Ascending aorta (tissue), 2 donors: ENCODE measurements around the gene SNX30. TPM values are rescaled to one million over a fixed set of nuclear protein-coding genes. Genes with fewer than 3 reads are reported as not detected.

ENCODE experiments used
- DNase-seq, 2 donors: peaks; one replicate each; pipeline ENCODE4 v3.0.0-alpha.2; 2019; ENCODE audit warnings: low spot score in 2 of 2
- H3K27ac ChIP-seq, 2 donors: fragments of 200-600 bp; sonication (generic); one replicate each; pipeline ENCODE4 v1.5.1; 2016 to 2017; ENCODE audit warnings: mild to moderate bottlenecking in 1 of 2
- H3K27me3 ChIP-seq: fragments of 200-600 bp; sonication (generic); one replicate; pipeline ENCODE4 v1.5.1; 2017
- H3K36me3 ChIP-seq, 2 donors: fragments of 200-600 bp; sonication (generic); one replicate each; pipeline ENCODE4 v1.5.1; 2016
- H3K4me1 ChIP-seq, 2 donors: fragments of 200-600 bp; sonication (generic); one replicate each; pipeline ENCODE4 v1.5.1; 2016 to 2017; ENCODE audit warnings: mild to moderate bottlenecking in 1 of 2
- H3K4me3 ChIP-seq, 2 donors: fragments of 200-600 bp; sonication (generic); one replicate each; pipeline ENCODE4 v1.5.1; 2016 to 2017; ENCODE audit warnings: mild to moderate bottlenecking in 1 of 2
- H3K9me3 ChIP-seq, 2 donors: fragments of 200-600 bp; sonication (generic); one replicate each; pipeline ENCODE4 v1.5.1; 2016
- intact Hi-C: fragments of 100-400 bp; cut with DNase I; formaldehyde crosslinking; loops from one replicate; pipeline ENCODE4 v1.15.1; 2023
- total RNA-seq: library from RNA; depleted of rRNA; stranded (reverse); fragments of >200 nt; gene quantifications from one replicate; pipeline ENCODE4 v1.1.0, GENCODE V29; 2016
- TF ChIP-seq, protein P1 (sequence below), 3 experiments: fragments of 200-600 bp in 2 of 3; fragments of 450-650 bp in 1 of 3; sonication (generic) in 2 of 3; IDR thresholded peaks; one replicate each; pipeline ENCODE4 v1.5.1; 2016 to 2019; ENCODE audit warnings: antibody characterized with exemption in 3 of 3, mild to moderate bottlenecking in 1 of 3, moderate library complexity in 1 of 3

The SNX30 gene
- total RNA-seq, 1 donor from 2014 or later = 4.7 TPM

GRCh38 chr9:112760821-112761220, 10.3 kb downstream of the SNX30 start:
- TF ChIP-seq, protein P1, sequence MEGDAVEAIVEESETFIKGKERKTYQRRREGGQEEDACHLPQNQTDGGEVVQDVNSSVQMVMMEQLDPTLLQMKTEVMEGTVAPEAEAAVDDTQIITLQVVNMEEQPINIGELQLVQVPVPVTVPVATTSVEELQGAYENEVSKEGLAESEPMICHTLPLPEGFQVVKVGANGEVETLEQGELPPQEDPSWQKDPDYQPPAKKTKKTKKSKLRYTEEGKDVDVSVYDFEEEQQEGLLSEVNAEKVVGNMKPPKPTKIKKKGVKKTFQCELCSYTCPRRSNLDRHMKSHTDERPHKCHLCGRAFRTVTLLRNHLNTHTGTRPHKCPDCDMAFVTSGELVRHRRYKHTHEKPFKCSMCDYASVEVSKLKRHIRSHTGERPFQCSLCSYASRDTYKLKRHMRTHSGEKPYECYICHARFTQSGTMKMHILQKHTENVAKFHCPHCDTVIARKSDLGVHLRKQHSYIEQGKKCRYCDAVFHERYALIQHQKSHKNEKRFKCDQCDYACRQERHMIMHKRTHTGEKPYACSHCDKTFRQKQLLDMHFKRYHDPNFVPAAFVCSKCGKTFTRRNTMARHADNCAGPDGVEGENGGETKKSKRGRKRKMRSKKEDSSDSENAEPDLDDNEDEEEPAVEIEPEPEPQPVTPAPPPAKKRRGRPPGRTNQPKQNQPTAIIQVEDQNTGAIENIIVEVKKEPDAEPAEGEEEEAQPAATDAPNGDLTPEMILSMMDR (IDR thresholded peaks at IDR 0.05) = no peak
- Histone ChIP-seq H3K27ac (no peak overlapping the region), H3K36me3 (no peaks in the 10 kb centered on the region), H3K4me3 (no peak overlapping the region), H3K9me3 (no peaks in the 10 kb centered on the region), H3K4me1 (peaks cover 0 to under 1% of the 10 kb centered on the region in 2 donors), H3K27me3 (no peaks in the 10 kb centered on the region)
- no peak for DNase-seq
- intact Hi-C loops = no loop called here

- no peak for DNase-seq
- no peak overlapping the region for H3K27ac ChIP-seq
- intact Hi-C loops = no loop called here
- H3K4me1 ChIP-seq = no peaks in the 10 kb centered on the region
- H3K27me3 ChIP-seq = no peaks in the 10 kb centered on the region
- no peaks in the 10 kb centered on the region for H3K36me3 ChIP-seq
- H3K9me3 ChIP-seq = no peaks in the 10 kb centered on the region
- TF ChIP-seq, protein P1 (IDR thresholded peaks at IDR 0.05) = no peak
- no peak overlapping the region for H3K4me3 ChIP-seq
Measured at GRCh38 chr9:112761912-112762655, 11.5 kb downstream of the SNX30 start.

DNA sequence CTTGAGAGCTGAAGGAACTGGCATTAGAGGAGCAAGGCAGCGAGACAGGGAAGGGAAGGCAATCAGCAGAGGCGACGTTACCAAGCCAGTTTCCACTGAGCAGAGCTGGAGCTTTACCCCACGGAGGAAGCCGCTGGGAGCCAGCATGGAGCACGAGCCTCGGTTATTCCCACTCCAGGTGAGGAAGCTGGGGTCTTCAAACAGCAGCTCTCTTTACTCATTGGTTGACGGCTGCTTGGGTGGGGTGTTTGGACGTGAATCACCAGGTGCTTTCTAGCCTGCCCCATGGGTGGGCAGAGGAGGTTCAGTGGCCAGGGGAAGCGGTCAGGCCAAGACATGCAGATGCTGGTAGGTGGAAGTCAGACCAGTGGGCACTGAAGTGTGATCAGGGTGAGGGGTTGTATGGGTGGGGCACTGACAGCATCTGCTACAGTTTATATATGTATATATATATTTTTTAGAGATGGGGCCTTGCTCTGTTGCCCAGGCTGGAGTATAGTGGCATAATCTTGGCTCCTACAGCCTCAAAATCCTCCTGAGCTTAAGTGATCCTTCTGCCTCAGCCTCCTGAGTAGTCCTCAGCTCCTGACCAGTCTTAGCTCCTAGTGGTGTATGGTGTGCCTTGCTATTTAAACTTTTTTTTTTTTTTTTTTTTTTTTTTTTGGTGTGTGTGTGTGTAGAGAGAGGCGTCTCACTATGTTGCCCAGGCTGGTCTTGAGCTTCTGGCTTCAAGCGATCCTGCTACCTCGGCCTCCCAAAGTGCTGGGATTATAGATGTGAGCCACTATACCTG, 12.4 kb downstream of the SNX30 start:
- H3K9me3 ChIP-seq = no peaks in the 10 kb centered on the region
- DNase-seq = no peak
- H3K4me3 ChIP-seq = no peak overlapping the region
- intact Hi-C loops = no loop called here
- H3K4me1 ChIP-seq = no peaks in the 10 kb centered on the region
- TF ChIP-seq, protein P1 (IDR thresholded peaks at IDR 0.05) = no peak
- H3K36me3 ChIP-seq = no peaks in the 10 kb centered on the region
- H3K27ac ChIP-seq = no peak overlapping the region
- no peaks in the 10 kb centered on the region for H3K27me3 ChIP-seq

DNA sequence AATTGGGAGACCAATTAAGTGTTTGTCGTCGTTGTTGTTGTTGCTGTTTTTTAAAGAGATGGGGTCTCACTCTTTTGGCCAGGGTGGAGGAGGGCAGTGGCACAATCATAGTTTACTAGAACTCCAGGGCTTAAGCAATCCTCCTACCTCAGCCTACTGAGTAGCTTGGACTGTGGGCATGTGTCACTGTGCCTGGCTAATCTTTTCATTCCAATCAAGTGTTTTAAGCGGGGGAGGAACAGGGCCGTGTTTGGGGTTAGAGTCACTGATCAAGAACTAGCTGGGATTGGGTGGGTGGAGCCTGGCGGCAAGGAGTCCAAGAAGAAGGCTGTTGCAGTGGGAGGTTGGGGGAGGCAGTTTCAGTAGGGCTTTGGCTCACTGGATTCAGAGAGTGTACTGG, 13.8 kb downstream of the SNX30 start:
- no peaks in the 10 kb centered on the region for H3K36me3 ChIP-seq
- H3K27ac ChIP-seq = no peak overlapping the region
- H3K9me3 ChIP-seq = no peaks in the 10 kb centered on the region
- intact Hi-C loops = no loop called here
- no peak overlapping the region for H3K4me3 ChIP-seq
- TF ChIP-seq, protein P1 (IDR thresholded peaks at IDR 0.05) = no peak
- DNase-seq = no peak
- no peaks in the 10 kb centered on the region for H3K4me1 ChIP-seq
- H3K27me3 ChIP-seq = no peaks in the 10 kb centered on the region

- DNase-seq = no peak
- Histone ChIP-seq H3K27me3 (no peaks in the 10 kb centered on the region), H3K27ac (no peak overlapping the region), H3K4me1 (no peaks in the 10 kb centered on the region), H3K9me3 (no peaks in the 10 kb centered on the region), H3K36me3 (no peaks in the 10 kb centered on the region), H3K4me3 (no peak overlapping the region)
- intact Hi-C loops = no loop called here
- TF ChIP-seq, protein P1 (IDR thresholded peaks at IDR 0.05) = no peak
Measured at GRCh38 chr9:112764837-112765236, 14.3 kb downstream of the SNX30 start.
